SU-DHL-6 (cell line): Measurements from ENCODE around the gene CD209.

Experiments
- EZH2phosphoT487 ChIP-seq: fragments of 200-600 bp; sonication (generic), shearing (Covaris generic); conservative IDR thresholded peaks from 2 replicates; pipeline ENCODE4 v1.6.1; 2018; ENCODE audit warnings: mild to moderate bottlenecking, antibody characterized with exemption, low read length, moderate library complexity, mixed read lengths
- TF ChIP-seq, protein P1 (sequence below): fragments of 200-600 bp; sonication (generic); IDR thresholded peaks from one replicate; pipeline ENCODE4 v1.5.1; 2017; ENCODE audit warnings: antibody characterized with exemption, mild to moderate bottlenecking, low read length, moderate library complexity; ENCODE audit not compliant: insufficient read depth, poor library complexity, severe bottlenecking

DNA sequence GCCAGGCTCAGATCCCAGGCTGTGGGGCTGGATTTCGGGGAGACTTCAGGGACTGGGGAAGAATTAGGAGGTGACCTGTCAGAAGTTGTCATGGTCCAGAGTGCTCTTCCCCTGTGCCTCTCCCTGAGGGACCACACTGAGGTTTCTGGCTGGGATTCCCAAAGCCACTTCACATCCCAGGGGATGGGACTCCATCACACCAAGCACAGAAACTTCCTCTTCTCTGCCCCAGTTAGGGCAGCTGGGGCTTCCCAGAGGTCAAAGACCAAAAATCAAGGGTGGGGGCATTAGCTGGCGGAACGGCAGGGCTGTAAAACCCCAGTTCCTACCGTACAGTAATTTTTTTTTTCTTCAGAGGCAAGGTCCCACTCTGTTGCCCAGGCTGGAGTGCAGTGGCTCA lies 52.8 kb downstream of the CD209 start:
- TF ChIP-seq, protein P1, sequence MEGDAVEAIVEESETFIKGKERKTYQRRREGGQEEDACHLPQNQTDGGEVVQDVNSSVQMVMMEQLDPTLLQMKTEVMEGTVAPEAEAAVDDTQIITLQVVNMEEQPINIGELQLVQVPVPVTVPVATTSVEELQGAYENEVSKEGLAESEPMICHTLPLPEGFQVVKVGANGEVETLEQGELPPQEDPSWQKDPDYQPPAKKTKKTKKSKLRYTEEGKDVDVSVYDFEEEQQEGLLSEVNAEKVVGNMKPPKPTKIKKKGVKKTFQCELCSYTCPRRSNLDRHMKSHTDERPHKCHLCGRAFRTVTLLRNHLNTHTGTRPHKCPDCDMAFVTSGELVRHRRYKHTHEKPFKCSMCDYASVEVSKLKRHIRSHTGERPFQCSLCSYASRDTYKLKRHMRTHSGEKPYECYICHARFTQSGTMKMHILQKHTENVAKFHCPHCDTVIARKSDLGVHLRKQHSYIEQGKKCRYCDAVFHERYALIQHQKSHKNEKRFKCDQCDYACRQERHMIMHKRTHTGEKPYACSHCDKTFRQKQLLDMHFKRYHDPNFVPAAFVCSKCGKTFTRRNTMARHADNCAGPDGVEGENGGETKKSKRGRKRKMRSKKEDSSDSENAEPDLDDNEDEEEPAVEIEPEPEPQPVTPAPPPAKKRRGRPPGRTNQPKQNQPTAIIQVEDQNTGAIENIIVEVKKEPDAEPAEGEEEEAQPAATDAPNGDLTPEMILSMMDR, result no peak
- TF ChIP-seq EZH2phosphoT487, result no peak
